Sigmoid colon (tissue), 4 donors: ENCODE data around the gene BCL3.

Experiments
- POLR2A ChIP-seq, 2 donors: fragments of 450-650 bp; IDR thresholded peaks; one replicate each; pipeline ENCODE4 v1.6.1; 2016; ENCODE audit warnings: antibody characterized with exemption in 2 of 2, mild to moderate bottlenecking in 2 of 2, moderate library complexity in 2 of 2
- POLR2AphosphoS5 ChIP-seq, 4 donors: sonication (generic); formaldehyde crosslinking; IDR thresholded peaks; one replicate each; pipeline ENCODE4 v1.6.1; 2017; ENCODE audit warnings: antibody characterized with exemption in 4 of 4
- TF ChIP-seq, protein P1 (sequence below), 4 experiments: fragments of 450-650 bp in 3 of 4; fragments of 200-600 bp in 1 of 4; IDR thresholded peaks; one replicate each; pipeline ENCODE4 v1.5.1; 2016 to 2019; ENCODE audit warnings: antibody characterized with exemption in 4 of 4, mild to moderate bottlenecking in 3 of 4, moderate library complexity in 2 of 4

DNA sequence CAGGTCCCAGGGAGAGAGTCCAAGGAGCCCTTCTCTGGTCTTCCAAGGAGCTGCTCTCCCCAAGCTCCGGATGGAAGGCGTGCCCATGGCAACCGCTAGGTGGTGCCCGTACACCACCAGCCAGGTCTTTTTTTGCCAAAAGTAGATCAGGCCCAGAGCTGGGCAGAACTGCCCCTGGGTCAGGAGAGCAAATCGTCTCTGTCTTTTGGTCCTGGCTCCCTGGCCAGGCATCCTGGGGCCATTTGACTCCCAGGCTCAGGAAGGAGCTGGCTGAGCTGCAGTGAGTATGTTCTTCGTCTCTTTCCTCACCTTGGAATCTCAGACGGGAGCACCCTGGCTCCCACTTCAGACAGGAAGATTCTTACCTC lies 24.6 kb upstream of the BCL3 start:
- TF ChIP-seq, protein P1, sequence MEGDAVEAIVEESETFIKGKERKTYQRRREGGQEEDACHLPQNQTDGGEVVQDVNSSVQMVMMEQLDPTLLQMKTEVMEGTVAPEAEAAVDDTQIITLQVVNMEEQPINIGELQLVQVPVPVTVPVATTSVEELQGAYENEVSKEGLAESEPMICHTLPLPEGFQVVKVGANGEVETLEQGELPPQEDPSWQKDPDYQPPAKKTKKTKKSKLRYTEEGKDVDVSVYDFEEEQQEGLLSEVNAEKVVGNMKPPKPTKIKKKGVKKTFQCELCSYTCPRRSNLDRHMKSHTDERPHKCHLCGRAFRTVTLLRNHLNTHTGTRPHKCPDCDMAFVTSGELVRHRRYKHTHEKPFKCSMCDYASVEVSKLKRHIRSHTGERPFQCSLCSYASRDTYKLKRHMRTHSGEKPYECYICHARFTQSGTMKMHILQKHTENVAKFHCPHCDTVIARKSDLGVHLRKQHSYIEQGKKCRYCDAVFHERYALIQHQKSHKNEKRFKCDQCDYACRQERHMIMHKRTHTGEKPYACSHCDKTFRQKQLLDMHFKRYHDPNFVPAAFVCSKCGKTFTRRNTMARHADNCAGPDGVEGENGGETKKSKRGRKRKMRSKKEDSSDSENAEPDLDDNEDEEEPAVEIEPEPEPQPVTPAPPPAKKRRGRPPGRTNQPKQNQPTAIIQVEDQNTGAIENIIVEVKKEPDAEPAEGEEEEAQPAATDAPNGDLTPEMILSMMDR (IDR thresholded peaks at IDR 0.05): peak; percentile 96 to 98 (median 98)
- no peak for TF ChIP-seq POLR2A (IDR thresholded peaks at IDR 0.05)
- peak in 1 of 4 donors; percentile 33 for TF ChIP-seq POLR2AphosphoS5 (IDR thresholded peaks at IDR 0.05)
